Endodermal cell (in vitro differentiated cells): ENCODE results near the gene TMTC2. TPM values are rescaled to one million over a fixed set of nuclear protein-coding genes. Genes with fewer than 3 reads are reported as not detected.

Experiments used
- DNase-seq: peaks from one replicate; pipeline ENCODE4 v3.0.0-alpha.2; 2017
- H3K27ac ChIP-seq: 2 replicates; pipeline ENCODE4 v1.5.1; 2013; ENCODE audit warnings: mild to moderate bottlenecking, low read depth, low read length, moderate library complexity
- H3K27me3 ChIP-seq: 2 replicates; pipeline ENCODE4 v1.6.1; 2013; ENCODE audit warnings: mild to moderate bottlenecking, low read length, moderate library complexity; ENCODE audit not compliant: insufficient read depth, control insufficient read depth, poor library complexity, severe bottlenecking
- H3K36me3 ChIP-seq: 2 replicates; pipeline ENCODE4 v1.7.0; 2013; ENCODE audit warnings: mild to moderate bottlenecking, low read length, moderate library complexity; ENCODE audit not compliant: control insufficient read depth, insufficient read depth
- H3K4me1 ChIP-seq: one replicate; pipeline ENCODE4 v1.7.0; 2013; ENCODE audit warnings: low read length; ENCODE audit not compliant: control insufficient read depth, insufficient read depth
- H3K4me3 ChIP-seq: 2 replicates; pipeline ENCODE4 v1.5.1; 2013; ENCODE audit warnings: mild to moderate bottlenecking, low read length, moderate library complexity
- H3K9ac ChIP-seq: 2 replicates; pipeline ENCODE4 v1.6.1; 2013; ENCODE audit warnings: mild to moderate bottlenecking, low read length, moderate library complexity; ENCODE audit not compliant: poor library complexity, severe bottlenecking; ENCODE audit errors: extremely low read depth
- H3K9me3 ChIP-seq: 2 replicates; pipeline ENCODE4 v1.6.1; 2013; ENCODE audit warnings: mild to moderate bottlenecking, low read length, moderate library complexity; ENCODE audit not compliant: control insufficient read depth
- H3K27ac Mint-ChIP-seq: 2 replicates; pipeline ENCODE4 v1.8.0; 2020; ENCODE audit warnings: mixed read lengths
- H3K27me3 Mint-ChIP-seq: 2 replicates; pipeline ENCODE4 v1.8.0; 2021; ENCODE audit warnings: mild to moderate bottlenecking, mixed read lengths; ENCODE audit not compliant: insufficient read depth
- H3K36me3 Mint-ChIP-seq: 2 replicates; pipeline ENCODE4 v1.8.0; 2020; ENCODE audit warnings: low read depth, mixed read lengths
- H3K4me1 Mint-ChIP-seq: 2 replicates; pipeline ENCODE4 v1.8.0; 2020; ENCODE audit warnings: mixed read lengths
- H3K4me3 Mint-ChIP-seq: 2 replicates; pipeline ENCODE4 v1.8.0; 2020; ENCODE audit warnings: mild to moderate bottlenecking, moderate library complexity, mixed read lengths
- H3K9me3 Mint-ChIP-seq: 2 replicates; pipeline ENCODE4 v1.8.0; 2020; ENCODE audit warnings: mild to moderate bottlenecking, mixed read lengths
- WGBS, 2 experiments: methylation state at CpG; one replicate each; pipeline versions ENCODE4 v1.1.5 to v1.1.7; 2013; ENCODE audit warnings: missing lambda C conversion rate in 2 of 2, mixed read lengths in 1 of 2; ENCODE audit not compliant: insufficient coverage in 1 of 2, insufficient read length in 1 of 2; 5-methylcytosine and 5-hydroxymethylcytosine counted together
- total RNA-seq, 2 donors: library from RNA; stranded (reverse); fragmentation: NEBNext Ultra II Directional in 1 of 2; extraction: Animal tissue kit (Norgen Biotek cat#: 25700) in 1 of 2; gene quantifications; 2 replicates in 1 of 2; 3 replicates in 1 of 2; pipeline ENCODE4 v1.2.1, GENCODE V29; 2021
- TF ChIP-seq, protein P1 (sequence below): fragments of 200-600 bp; sonication (generic); conservative IDR thresholded peaks from 2 replicates; pipeline ENCODE4 v1.5.0; 2021; ENCODE audit warnings: antibody characterized with exemption, mild to moderate bottlenecking

Gene TMTC2
- total RNA-seq, 2 donors from 2014 or later: 7.2 to 10.8 TPM

DNA sequence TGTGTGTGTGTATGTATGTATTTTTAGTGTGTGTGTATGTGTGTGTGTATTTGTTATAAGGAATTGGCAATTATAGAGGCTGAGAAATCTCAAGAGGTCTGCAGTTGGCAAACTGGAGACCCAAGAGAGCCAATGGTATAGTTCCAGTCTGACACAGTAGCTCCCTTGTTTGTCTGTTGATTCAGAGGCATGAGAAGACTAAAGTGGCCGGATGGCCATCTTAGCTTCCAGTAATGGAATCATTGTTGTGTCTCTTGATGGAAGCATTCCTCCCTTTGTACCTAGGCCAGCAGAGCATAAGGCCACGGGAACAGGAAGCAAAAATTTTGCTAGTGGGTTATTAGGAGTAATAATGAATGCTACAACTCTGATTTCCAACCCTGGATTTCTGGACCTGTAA is 460.6 kb downstream of the TMTC2 start:
- H3K36me3 ChIP-seq: no peaks in the 10 kb centered on the region
- H3K4me1 ChIP-seq: no peaks in the 10 kb centered on the region
- DNase-seq: no peak
- no peaks in the 10 kb centered on the region for H3K36me3 Mint-ChIP-seq
- H3K9me3 ChIP-seq: no peaks in the 10 kb centered on the region
- H3K4me3 Mint-ChIP-seq: no peak overlapping the region
- H3K27me3 Mint-ChIP-seq: no peaks in the 10 kb centered on the region
- peaks cover under 1% of the 10 kb centered on the region for H3K4me1 Mint-ChIP-seq
- H3K27ac ChIP-seq: no peak overlapping the region
- no peak overlapping the region for H3K9ac ChIP-seq
- TF ChIP-seq, protein P1, sequence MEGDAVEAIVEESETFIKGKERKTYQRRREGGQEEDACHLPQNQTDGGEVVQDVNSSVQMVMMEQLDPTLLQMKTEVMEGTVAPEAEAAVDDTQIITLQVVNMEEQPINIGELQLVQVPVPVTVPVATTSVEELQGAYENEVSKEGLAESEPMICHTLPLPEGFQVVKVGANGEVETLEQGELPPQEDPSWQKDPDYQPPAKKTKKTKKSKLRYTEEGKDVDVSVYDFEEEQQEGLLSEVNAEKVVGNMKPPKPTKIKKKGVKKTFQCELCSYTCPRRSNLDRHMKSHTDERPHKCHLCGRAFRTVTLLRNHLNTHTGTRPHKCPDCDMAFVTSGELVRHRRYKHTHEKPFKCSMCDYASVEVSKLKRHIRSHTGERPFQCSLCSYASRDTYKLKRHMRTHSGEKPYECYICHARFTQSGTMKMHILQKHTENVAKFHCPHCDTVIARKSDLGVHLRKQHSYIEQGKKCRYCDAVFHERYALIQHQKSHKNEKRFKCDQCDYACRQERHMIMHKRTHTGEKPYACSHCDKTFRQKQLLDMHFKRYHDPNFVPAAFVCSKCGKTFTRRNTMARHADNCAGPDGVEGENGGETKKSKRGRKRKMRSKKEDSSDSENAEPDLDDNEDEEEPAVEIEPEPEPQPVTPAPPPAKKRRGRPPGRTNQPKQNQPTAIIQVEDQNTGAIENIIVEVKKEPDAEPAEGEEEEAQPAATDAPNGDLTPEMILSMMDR: no peak
- WGBS, 2 experiments: 75 to 93% methylated on average over 1 to 2 of the region's 2 CpGs
- no peak overlapping the region for H3K4me3 ChIP-seq
- no peak overlapping the region for H3K27ac Mint-ChIP-seq
- H3K9me3 Mint-ChIP-seq: peaks cover under 1% of the 10 kb centered on the region
- H3K27me3 ChIP-seq: no peaks in the 10 kb centered on the region

DNA sequence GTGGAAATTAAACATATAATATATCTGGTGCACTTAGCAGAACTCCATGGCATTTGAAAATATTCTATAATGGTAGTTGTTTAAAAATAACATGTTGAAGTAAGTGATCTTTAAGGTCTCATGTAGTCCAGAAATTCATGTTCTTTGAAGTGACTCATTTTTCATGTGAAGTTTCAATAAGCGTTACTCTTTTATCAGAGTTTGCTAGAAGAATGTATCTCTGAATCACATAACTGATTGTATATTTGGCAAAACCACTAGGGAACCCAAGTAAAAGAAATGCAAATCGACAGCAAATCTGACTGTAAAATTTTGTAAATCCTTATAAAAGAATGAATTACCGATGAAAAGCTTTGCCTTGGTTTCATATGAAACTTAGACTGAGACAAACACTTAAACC is 463.3 kb downstream of the TMTC2 start:
- H3K9me3 Mint-ChIP-seq: no peaks in the 10 kb centered on the region
- H3K27me3 ChIP-seq: no peaks in the 10 kb centered on the region

DNA sequence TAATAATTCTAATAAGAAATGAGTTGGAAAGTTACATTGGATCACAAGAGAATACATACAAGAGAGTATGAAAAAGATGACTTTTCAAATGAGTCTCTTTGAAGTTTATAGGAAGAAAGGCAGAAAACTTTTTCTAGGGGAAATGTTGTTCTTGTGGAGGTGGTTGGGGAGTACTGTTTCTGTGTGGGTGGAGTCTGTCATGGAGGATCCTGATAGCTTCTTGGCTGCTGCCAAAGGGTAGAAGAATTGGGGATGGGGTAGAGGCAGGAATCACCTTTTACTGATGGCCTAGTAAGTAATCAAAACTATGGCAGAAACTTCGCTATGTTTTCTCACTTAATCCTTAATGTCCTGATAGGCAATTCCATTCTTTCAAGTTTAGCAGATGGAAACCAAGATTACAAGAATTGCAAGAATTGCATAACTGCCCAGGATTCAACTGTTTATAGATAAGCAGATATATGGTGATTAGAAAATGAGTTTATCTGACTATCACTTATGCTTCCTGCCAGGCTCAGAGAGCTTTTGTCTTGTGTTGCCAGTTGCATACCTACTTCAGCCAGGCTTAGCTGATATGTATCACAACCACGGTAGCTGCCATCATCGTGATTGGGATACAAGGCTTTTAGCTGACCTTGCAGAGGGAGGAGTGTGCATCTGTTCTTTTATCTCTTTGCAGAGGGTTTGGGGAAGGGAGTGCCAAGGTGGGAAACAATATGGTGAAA is 463.9 kb downstream of the TMTC2 start:
- TF ChIP-seq, protein P1: no peak
- H3K4me1 ChIP-seq: no peaks in the 10 kb centered on the region
- WGBS, 2 experiments: 94 to 100% methylated on average over 2 to 3 of the region's 3 CpGs
- no peaks in the 10 kb centered on the region for H3K27me3 Mint-ChIP-seq
- H3K4me1 Mint-ChIP-seq: peaks cover 4% of the 10 kb centered on the region
- no peaks in the 10 kb centered on the region for H3K9me3 Mint-ChIP-seq
- H3K9me3 ChIP-seq: no peaks in the 10 kb centered on the region
- no peak overlapping the region for H3K27ac Mint-ChIP-seq
- H3K9ac ChIP-seq: no peak overlapping the region
- no peaks in the 10 kb centered on the region for H3K36me3 Mint-ChIP-seq
- DNase-seq: no peak
- no peak overlapping the region for H3K4me3 ChIP-seq
- no peaks in the 10 kb centered on the region for H3K27me3 ChIP-seq
- peak overlapping the region; percentile 2 for H3K27ac ChIP-seq
- H3K36me3 ChIP-seq: no peaks in the 10 kb centered on the region
- H3K4me3 Mint-ChIP-seq: no peak overlapping the region

More for the DNA sequence above, 463.3 kb downstream of the TMTC2 start:
- H3K27ac ChIP-seq: no peak overlapping the region
- no peaks in the 10 kb centered on the region for H3K9me3 ChIP-seq
- Mint-ChIP-seq H3K27me3 (no peaks in the 10 kb centered on the region), H3K4me3 (no peak overlapping the region), H3K4me1 (peaks cover 4% of the 10 kb centered on the region), H3K27ac (no peak overlapping the region), H3K36me3 (no peaks in the 10 kb centered on the region)
- H3K9ac ChIP-seq: no peak overlapping the region
- TF ChIP-seq, protein P1: no peak
- H3K36me3 ChIP-seq: no peaks in the 10 kb centered on the region
- WGBS, 2 experiments: 90 to 96% methylated on average over 3 of the region's 3 CpGs
- no peak overlapping the region for H3K4me3 ChIP-seq
- no peak for DNase-seq
- no peaks in the 10 kb centered on the region for H3K4me1 ChIP-seq
